Neural crest cell (in vitro differentiated cells): ENCODE data around the gene NLGN2. TPM values are rescaled to one million over a fixed set of nuclear protein-coding genes. Genes with fewer than 3 reads are reported as not detected.

ENCODE experiments used
- DNase-seq: peaks from one replicate; pipeline ENCODE4 v3.0.0; 2021; ENCODE audit warnings: low read depth, mixed read lengths, low spot score
- H3K27ac Mint-ChIP-seq: one replicate; pipeline ENCODE4 v1.8.0; 2021; ENCODE audit warnings: mild to moderate bottlenecking, mixed read lengths; ENCODE audit not compliant: unreplicated experiment
- H3K27me3 Mint-ChIP-seq: 2 replicates; pipeline ENCODE4 v1.8.0; 2021; ENCODE audit warnings: low read depth, mild to moderate bottlenecking, mixed read lengths
- H3K36me3 Mint-ChIP-seq: 2 replicates; pipeline ENCODE4 v1.8.0; 2021; ENCODE audit warnings: low read depth, mild to moderate bottlenecking, mixed read lengths
- H3K4me1 Mint-ChIP-seq: 2 replicates; pipeline ENCODE4 v1.8.0; 2021; ENCODE audit warnings: mixed read lengths
- H3K4me3 Mint-ChIP-seq: one replicate; pipeline ENCODE4 v1.8.0; 2021; ENCODE audit warnings: mild to moderate bottlenecking, mixed read lengths
- H3K9me3 Mint-ChIP-seq: 2 replicates; pipeline ENCODE4 v1.8.0; 2021; ENCODE audit warnings: mixed read lengths
- CTCF ChIP-seq: fragments of 200-600 bp; sonication (generic); conservative IDR thresholded peaks from 2 replicates; pipeline ENCODE4 v1.5.0; 2021; ENCODE audit warnings: antibody characterized with exemption, mild to moderate bottlenecking
- total RNA-seq: library from RNA; stranded (reverse); gene quantifications from 2 replicates; pipeline ENCODE4 v1.2.1, GENCODE V29; 2021

Gene NLGN2
- total RNA-seq, 1 donor from 2014 or later = 106 TPM

GRCh38 chr17:7403977-7404736 lies 3.5 kb upstream of the NLGN2 start, which contains the start of gene TMEM256:
TMEM256 (minus strand) TSS chr17:7404097; CDS start chr17:7404084, 13 bp downstream.
- H3K4me3 Mint-ChIP-seq = peak within 1 kb of the TSS; percentile 97
- H3K9me3 Mint-ChIP-seq = no peaks in the 10 kb centered on the region
- peaks cover 43% of the 10 kb centered on the region for H3K4me1 Mint-ChIP-seq
- peaks cover 5% of the 10 kb centered on the region for H3K36me3 Mint-ChIP-seq
- peak; percentile 94 for DNase-seq
- peak; percentile 19 for TF ChIP-seq CTCF
- no peaks in the 10 kb centered on the region for H3K27me3 Mint-ChIP-seq
- H3K27ac Mint-ChIP-seq = peak within 1 kb of the TSS; percentile 92

- Mint-ChIP-seq H3K4me3 (peak overlapping the region; percentile 97), H3K27ac (peak overlapping the region; percentile 91), H3K27me3 (no peaks in the 10 kb centered on the region), H3K9me3 (no peaks in the 10 kb centered on the region), H3K4me1 (peaks cover 39% of the 10 kb centered on the region), H3K36me3 (peaks cover 11% of the 10 kb centered on the region)
- no peak for DNase-seq
- peak; percentile 12 for TF ChIP-seq CTCF
Observed at GRCh38 chr17:7404737-7405349, 2.8 kb upstream of the NLGN2 start.

- DNase-seq = peak; percentile 16
- Mint-ChIP-seq H3K9me3 (no peaks in the 10 kb centered on the region), H3K27ac (peak overlapping the region; percentile 96), H3K4me3 (peak overlapping the region; percentile 94), H3K36me3 (peaks cover 17% of the 10 kb centered on the region), H3K27me3 (no peaks in the 10 kb centered on the region), H3K4me1 (peaks cover 38% of the 10 kb centered on the region)
- no peak for TF ChIP-seq CTCF
Observed at GRCh38 chr17:7405350-7406234, 2.1 kb upstream of the NLGN2 start.

GRCh38 chr17:7406235-7406825 lies 1.3 kb upstream of the NLGN2 start:
- Mint-ChIP-seq H3K27ac (no peak overlapping the region), H3K27me3 (no peaks in the 10 kb centered on the region), H3K4me1 (peaks cover 38% of the 10 kb centered on the region), H3K9me3 (no peaks in the 10 kb centered on the region), H3K36me3 (peaks cover 17% of the 10 kb centered on the region), H3K4me3 (peak overlapping the region; percentile 94)
- no peak for DNase-seq
- no peak for TF ChIP-seq CTCF

GRCh38 chr17:7407082-7407481 lies 563 bp upstream of the NLGN2 start:
- Mint-ChIP-seq H3K4me3 (peak overlapping the region; percentile 74), H3K36me3 (peaks cover 14% of the 10 kb centered on the region), H3K9me3 (no peaks in the 10 kb centered on the region), H3K4me1 (peaks cover 34% of the 10 kb centered on the region), H3K27me3 (no peaks in the 10 kb centered on the region), H3K27ac (peak overlapping the region; percentile 67)
- TF ChIP-seq CTCF = no peak
- no peak for DNase-seq
